NCI-H128 (cell line): ENCODE data around the gene CHST4.
"Not testable (repeated sequence)": the region's sequence is repeated elsewhere in the genome, so short reads cannot be mapped to it uniquely, and the experiment has no call there.

Experiments used
- DNase-seq: peaks from one replicate; lab custom pipeline; 2025; ENCODE audit not compliant: unreplicated experiment; lab: John Stamatoyannopoulos, UW

CHST4 gene

DNA sequence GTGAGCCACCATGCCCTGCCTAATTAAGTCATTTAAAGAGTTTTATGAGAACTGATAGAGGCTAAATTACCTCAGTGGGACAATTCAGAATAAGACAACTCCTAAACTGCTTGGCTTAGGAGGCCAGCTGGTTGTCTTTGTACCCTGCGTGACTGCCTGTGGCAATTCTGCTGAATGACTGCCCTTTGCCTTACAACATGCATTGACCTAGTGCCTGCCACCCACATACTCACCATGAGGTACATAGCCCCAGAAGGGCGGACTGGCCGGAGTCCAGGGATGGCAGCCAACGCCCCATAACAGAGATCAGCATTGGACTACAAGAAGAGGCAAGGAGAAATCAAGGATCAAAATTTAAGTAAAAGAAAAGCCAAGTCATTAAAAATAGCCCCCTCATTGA lies 43.4 kb downstream of the CHST4 start:
- DNase-seq, result no peak

DNA sequence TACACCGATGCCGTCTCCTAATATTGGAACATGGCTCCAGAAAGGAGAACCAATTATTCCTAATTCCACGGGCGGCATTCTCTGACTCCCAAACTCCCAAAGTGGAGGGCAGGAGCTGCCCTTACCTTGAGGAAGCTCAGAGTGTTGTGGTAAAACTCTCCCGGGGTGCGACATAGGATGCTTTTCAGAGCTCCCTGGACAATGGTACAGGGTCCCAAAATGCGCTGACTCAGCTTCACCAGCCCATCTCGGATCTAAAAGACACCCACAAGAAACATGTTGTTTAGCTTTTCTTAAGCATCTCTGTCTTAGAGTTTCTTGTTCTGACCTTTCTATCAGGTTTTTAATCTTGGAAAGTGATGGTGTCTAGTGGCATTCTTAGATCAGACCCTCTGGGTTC lies 43.9 kb downstream of the CHST4 start:
- no peak for DNase-seq

DNA sequence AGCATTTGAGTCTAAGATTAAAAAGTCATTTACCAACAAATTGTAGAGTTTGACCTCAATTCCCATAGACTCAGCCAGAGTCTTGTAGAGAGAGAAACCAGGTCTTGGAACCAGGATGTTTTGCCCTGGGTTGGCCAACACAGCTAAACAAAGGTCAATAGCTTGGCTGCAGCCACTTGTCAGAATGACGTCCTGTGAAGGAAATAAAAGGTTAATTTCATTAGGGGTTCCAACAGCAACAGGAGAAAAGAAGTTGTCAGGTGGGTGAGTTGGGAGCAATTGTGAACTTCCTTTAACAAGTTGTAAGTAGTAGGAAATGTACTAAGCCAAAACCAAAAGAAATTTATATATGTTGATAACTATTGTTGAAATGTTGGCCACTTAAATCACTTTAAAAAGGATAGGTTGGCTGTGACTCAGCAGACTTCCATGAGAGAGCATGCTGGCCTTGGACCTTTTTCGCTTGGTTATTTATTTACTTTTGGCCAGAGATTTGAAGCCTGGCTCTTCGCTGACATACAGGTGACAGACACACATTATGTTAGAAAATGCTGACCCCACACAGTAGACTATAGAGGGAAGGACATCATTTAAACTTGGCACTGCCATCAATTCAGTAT lies 46.4 kb downstream of the CHST4 start:
- DNase-seq, result no peak

DNA sequence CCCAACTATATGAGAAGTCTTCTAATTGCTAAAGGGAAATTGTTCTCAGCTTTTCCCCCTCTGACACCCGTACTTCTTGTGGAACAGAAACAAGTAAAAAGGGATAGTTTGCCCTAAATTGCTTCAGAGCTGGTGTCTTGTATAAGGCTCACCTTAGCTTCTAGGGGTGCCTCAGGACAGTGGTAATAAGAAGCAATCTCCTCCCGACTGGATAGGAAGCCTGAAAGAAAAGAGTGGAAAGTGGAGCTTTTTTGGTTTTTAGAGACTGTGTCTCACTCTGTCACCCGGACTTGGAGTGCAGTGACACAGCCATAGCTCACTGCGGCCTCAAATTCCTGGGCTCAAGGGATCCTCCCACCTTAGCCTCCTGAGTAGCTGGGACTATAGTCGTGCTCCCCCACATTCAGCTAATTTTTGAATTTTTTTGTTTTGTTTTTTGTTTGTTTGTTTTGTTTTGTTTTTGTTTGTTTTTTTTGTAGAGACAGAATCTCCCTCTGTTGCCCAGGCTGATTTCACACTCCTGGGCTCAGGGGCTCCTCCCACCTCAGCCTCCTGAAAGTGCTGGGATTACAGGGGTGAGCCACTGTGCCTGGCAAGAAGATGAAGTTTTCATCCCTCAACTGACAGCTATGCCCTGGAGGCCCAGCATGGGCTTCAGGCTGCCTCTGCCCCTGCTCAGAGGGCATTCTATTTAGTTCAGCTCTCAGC lies 47.3 kb downstream of the CHST4 start:
- DNase-seq, result no peak

DNA sequence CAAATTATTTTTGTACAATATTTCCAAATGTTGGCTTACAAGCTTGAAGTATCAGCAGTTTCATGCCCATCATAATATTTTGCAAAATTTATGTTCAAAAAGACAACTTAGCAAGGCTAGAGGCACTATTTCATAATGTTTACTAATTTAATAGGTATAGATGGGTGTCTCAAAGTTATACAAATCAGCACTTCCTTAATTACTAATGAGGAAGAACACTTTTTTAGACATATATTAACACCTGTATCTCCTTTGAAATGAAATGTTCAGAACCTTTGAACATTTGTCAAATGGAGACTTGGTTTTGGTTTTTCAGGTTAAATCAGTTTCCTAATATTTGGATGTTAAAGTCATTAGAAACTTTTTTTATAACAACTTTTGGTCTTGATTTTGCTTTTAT lies 48.5 kb downstream of the CHST4 start:
- DNase-seq, result no peak

DNA sequence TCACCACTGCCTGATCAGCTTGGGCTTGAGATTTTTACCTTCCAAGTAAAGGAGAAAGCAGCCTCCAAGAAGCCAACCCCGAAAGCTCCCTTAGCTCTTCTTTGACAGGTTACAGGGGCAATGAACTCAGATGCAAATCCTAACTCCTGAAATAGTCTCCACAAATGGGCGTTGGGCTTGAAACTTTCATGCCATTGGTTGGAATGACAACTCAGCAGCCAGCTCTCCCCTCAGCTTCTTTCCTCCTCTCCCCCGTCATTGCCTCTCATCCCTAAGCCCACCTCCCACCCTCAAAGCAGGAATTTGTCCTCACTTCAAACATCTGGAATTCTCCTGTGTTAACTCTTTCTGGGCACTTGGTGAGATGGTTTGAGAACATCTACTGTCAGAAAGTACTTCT lies 50.7 kb downstream of the CHST4 start, which contains the start of gene TAT:
Gene TAT (minus strand): TSS at position 122 of the 400 bp plus-strand sequence. CDS start 677 bp downstream, outside the sequence.
- DNase-seq, result no peak

DNA sequence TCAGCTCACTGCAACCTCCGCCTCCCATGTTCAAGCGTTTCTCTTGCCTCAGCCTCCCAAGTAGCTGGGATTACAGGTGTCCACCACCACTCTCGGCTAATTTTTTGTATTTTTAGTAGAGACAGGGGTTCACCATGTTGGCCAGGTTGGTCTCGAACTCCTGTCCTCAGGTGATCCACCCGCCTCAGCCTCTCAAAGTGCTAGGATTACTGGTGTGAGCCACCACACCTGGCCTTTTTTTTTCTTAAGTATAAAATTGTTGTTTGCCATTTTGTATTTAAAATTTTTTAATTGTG lies 56.3 kb downstream of the CHST4 start:
- not testable (repeated sequence) for DNase-seq

DNA sequence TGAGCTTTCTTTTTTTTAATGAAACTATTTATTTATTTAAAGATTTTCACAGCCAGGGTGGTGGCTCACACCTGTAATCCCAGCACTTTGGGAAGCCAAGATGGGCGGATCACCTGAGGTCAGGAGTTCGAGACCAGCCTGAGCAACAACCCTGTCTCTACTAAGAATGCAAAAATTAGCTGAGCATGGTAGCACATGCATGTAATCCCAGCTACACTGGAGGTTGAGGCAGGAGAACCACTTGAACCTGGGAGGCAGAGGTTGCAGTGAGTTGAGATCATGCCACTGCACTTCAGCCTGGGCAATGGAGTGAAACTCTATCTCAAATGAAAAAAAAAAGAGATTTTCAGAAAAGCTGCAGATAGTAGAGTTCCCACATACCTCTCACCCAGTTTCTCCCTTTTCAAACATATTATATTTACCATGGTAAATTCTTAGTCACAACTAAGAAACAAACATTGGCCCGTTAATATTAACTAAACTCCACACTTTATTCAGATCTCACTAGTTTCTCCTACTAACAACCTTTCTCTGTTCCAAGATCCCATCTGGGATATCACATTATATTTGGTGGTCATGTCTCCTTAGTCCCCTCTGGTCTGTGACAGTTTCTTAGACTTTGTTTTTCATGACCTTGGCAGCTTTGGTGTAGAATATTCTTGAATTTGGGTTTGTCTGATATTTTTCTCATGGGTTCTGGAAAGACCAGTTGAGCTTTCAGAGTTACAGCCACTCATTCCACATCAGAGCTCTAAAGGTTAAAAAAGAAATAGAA lies 58.5 kb downstream of the CHST4 start:
- no peak for DNase-seq

DNA sequence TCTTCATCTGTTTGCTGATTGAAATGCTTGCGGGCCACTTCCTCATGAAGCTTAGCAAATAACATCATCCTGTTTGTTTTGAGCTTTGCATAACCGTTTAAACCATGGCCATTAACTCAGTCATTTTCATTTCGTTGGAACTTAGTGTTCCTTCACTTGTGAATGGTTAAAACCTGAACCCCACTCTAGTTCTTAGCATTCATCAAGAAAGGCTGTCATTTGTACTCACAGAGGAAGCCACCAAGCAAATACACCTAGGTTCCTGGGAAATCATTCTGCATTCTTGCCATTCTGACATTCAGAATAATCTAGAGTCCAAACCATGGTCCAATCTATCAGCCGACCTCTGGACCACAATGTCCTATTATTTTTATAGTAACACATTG lies 59.1 kb downstream of the CHST4 start:
- no peak for DNase-seq
